ENCODE data around the gene MAP3K1.

The MAP3K1 gene

DNA sequence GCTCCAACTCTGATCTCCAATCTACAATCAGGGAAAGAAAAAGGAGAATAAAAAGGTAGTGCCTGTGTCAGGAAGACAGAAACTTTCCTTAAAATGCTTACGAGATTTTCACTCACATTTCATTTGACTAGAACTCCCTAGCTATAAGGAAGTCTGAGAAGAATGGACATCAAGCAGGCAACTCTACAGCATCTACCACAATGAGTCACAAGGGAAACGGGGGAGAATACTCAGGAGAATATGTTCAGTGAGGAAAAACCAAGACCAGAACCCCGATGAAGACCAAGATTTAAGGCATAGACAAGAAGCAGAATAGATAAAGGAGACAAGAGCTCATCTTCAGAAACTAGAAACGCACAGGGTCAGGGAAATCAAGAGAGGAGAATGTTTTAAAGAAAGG lies 85.0 kb downstream of the MAP3K1 start:
- no peaks in the 10 kb centered on the region for H3K4me1 ChIP-seq (ENCODE audit: control insufficient read depth, insufficient read depth, low read length)
- no peak overlapping the region for H3K27ac ChIP-seq (ENCODE audit: insufficient read depth, low read depth, low read length, poor library complexity, severe bottlenecking)
- no peaks in the 10 kb centered on the region for H3K9me3 ChIP-seq (ENCODE audit: control insufficient read depth, low read length)
- no peaks in the 10 kb centered on the region for H3K27me3 ChIP-seq (ENCODE audit: control insufficient read depth, insufficient read depth, low read length, poor library complexity, severe bottlenecking)
- WGBS, 2 experiments: 86 to 88% methylated on average over 4 of the region's 4 CpGs
- no peak overlapping the region for H3K4me3 ChIP-seq (ENCODE audit: insufficient read depth, low read depth, low read length)
- H3K36me3 ChIP-seq (ENCODE audit: control insufficient read depth, insufficient read depth, low read length): no peaks in the 10 kb centered on the region

GRCh38 chr5:56900858-56901578 lies 85.7 kb downstream of the MAP3K1 start:
- WGBS, 2 experiments: 40 to 42% methylated on average over 3 of the region's 3 CpGs
- no peaks in the 10 kb centered on the region for H3K36me3 ChIP-seq (ENCODE audit: control insufficient read depth, insufficient read depth, low read length)
- no peaks in the 10 kb centered on the region for H3K9me3 ChIP-seq (ENCODE audit: control insufficient read depth, low read length)
- H3K4me1 ChIP-seq (ENCODE audit: control insufficient read depth, insufficient read depth, low read length): no peaks in the 10 kb centered on the region
- no peaks in the 10 kb centered on the region for H3K27me3 ChIP-seq (ENCODE audit: control insufficient read depth, insufficient read depth, low read length, poor library complexity, severe bottlenecking)
- no peak overlapping the region for H3K27ac ChIP-seq (ENCODE audit: insufficient read depth, low read depth, low read length, poor library complexity, severe bottlenecking)
- H3K4me3 ChIP-seq (ENCODE audit: insufficient read depth, low read depth, low read length): no peak overlapping the region

GRCh38 chr5:56908942-56909293 lies 93.6 kb downstream of the MAP3K1 start:
- WGBS, 2 experiments: 8% methylated on average over 19 of the region's 19 CpGs
- no peaks in the 10 kb centered on the region for H3K36me3 ChIP-seq (ENCODE audit: control insufficient read depth, insufficient read depth, low read length)
- H3K9me3 ChIP-seq (ENCODE audit: control insufficient read depth, low read length): no peaks in the 10 kb centered on the region
- peak overlapping the region; percentile 53 for H3K4me3 ChIP-seq (ENCODE audit: insufficient read depth, low read depth, low read length)
- peaks cover 6% of the 10 kb centered on the region for H3K4me1 ChIP-seq (ENCODE audit: control insufficient read depth, insufficient read depth, low read length)
- no peaks in the 10 kb centered on the region for H3K27me3 ChIP-seq (ENCODE audit: control insufficient read depth, insufficient read depth, low read length, poor library complexity, severe bottlenecking)
- H3K27ac ChIP-seq (ENCODE audit: insufficient read depth, low read depth, low read length, poor library complexity, severe bottlenecking): peak overlapping the region; percentile 95

GRCh38 chr5:56909294-56910209 lies 94.2 kb downstream of the MAP3K1 start, which contains the start of gene SETD9:
Gene SETD9 (plus strand): TSS chr5:56909596. CDS start chr5:56909646, 50 bp downstream.
- Histone ChIP-seq H3K27me3 (ENCODE audit: control insufficient read depth, insufficient read depth, low read length, poor library complexity, severe bottlenecking) (no peaks in the 10 kb centered on the region), H3K4me1 (ENCODE audit: control insufficient read depth, insufficient read depth, low read length) (peaks cover 6% of the 10 kb centered on the region), H3K36me3 (ENCODE audit: control insufficient read depth, insufficient read depth, low read length) (no peaks in the 10 kb centered on the region), H3K27ac (ENCODE audit: insufficient read depth, low read depth, low read length, poor library complexity, severe bottlenecking) (peak within 1 kb of the TSS; percentile 95), H3K9me3 (ENCODE audit: control insufficient read depth, low read length) (no peaks in the 10 kb centered on the region), H3K4me3 (ENCODE audit: insufficient read depth, low read depth, low read length) (peak within 1 kb of the TSS; percentile 65)
- WGBS, 2 experiments: 1% methylated on average over 84 of the region's 84 CpGs

- Histone ChIP-seq H3K4me3 (ENCODE audit: insufficient read depth, low read depth, low read length) (peak overlapping the region; percentile 65), H3K4me1 (ENCODE audit: control insufficient read depth, insufficient read depth, low read length) (peaks cover 6% of the 10 kb centered on the region), H3K27me3 (ENCODE audit: control insufficient read depth, insufficient read depth, low read length, poor library complexity, severe bottlenecking) (no peaks in the 10 kb centered on the region), H3K27ac (ENCODE audit: insufficient read depth, low read depth, low read length, poor library complexity, severe bottlenecking) (peak overlapping the region; percentile 89), H3K9me3 (ENCODE audit: control insufficient read depth, low read length) (no peaks in the 10 kb centered on the region), H3K36me3 (ENCODE audit: control insufficient read depth, insufficient read depth, low read length) (no peaks in the 10 kb centered on the region)
- WGBS, 2 experiments: 21 to 27% methylated on average over 29 of the region's 29 CpGs
Measured at GRCh38 chr5:56910210-56910965, 95.0 kb downstream of the MAP3K1 start.

- Histone ChIP-seq H3K27me3 (ENCODE audit: control insufficient read depth, insufficient read depth, low read length, poor library complexity, severe bottlenecking) (no peaks in the 10 kb centered on the region), H3K4me1 (ENCODE audit: control insufficient read depth, insufficient read depth, low read length) (peaks cover 6% of the 10 kb centered on the region), H3K36me3 (ENCODE audit: control insufficient read depth, insufficient read depth, low read length) (no peaks in the 10 kb centered on the region), H3K4me3 (ENCODE audit: insufficient read depth, low read depth, low read length) (no peak overlapping the region), H3K9me3 (ENCODE audit: control insufficient read depth, low read length) (no peaks in the 10 kb centered on the region), H3K27ac (ENCODE audit: insufficient read depth, low read depth, low read length, poor library complexity, severe bottlenecking) (no peak overlapping the region)
- 96% methylated on average over 3 of the region's 3 CpGs for WGBS, 2 experiments
Measured at GRCh38 chr5:56913766-56914165, 98.4 kb downstream of the MAP3K1 start.

GRCh38 chr5:56914678-56915077 lies 99.3 kb downstream of the MAP3K1 start:
- Histone ChIP-seq H3K27me3 (ENCODE audit: control insufficient read depth, insufficient read depth, low read length, poor library complexity, severe bottlenecking) (no peaks in the 10 kb centered on the region), H3K27ac (ENCODE audit: insufficient read depth, low read depth, low read length, poor library complexity, severe bottlenecking) (no peak overlapping the region), H3K36me3 (ENCODE audit: control insufficient read depth, insufficient read depth, low read length) (no peaks in the 10 kb centered on the region), H3K9me3 (ENCODE audit: control insufficient read depth, low read length) (no peaks in the 10 kb centered on the region), H3K4me1 (ENCODE audit: control insufficient read depth, insufficient read depth, low read length) (peaks cover 6% of the 10 kb centered on the region), H3K4me3 (ENCODE audit: insufficient read depth, low read depth, low read length) (no peak overlapping the region)
- WGBS, 2 experiments: 100% methylated on average over 1 of the region's 2 CpGs; no CpG with 5 or more reads in 1 of the 2 experiments

DNA sequence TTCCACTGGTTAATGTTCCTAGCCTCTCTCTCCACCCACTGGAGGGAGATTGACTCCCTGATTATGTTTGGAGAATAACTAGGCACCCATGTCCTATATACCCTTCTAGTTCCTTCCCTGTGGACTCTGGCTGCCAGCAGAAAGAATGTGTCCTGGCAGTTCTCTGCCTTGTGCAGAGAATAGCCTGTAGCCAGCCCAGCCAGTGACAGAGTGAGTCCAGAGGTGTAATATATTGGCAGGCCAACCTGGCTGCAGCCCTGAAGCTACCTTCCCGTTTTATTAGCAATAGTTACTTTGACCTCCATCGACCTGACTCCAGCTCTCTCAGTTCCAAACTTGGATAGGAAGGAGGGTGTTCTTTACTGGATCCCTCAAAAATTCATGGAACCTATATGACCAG lies 102.2 kb downstream of the MAP3K1 start:
- WGBS, 2 experiments: 88 to 90% methylated on average over 2 of the region's 2 CpGs
- H3K36me3 ChIP-seq (ENCODE audit: control insufficient read depth, insufficient read depth, low read length): peaks cover 3% of the 10 kb centered on the region
- no peak overlapping the region for H3K27ac ChIP-seq (ENCODE audit: insufficient read depth, low read depth, low read length, poor library complexity, severe bottlenecking)

GRCh38 chr5:56918054-56918453 lies 102.7 kb downstream of the MAP3K1 start:
- no peak overlapping the region for H3K4me3 ChIP-seq (ENCODE audit: insufficient read depth, low read depth, low read length)
- 89 to 90% methylated on average over 2 of the region's 2 CpGs for WGBS, 2 experiments
- H3K36me3 ChIP-seq (ENCODE audit: control insufficient read depth, insufficient read depth, low read length): peaks cover 8% of the 10 kb centered on the region
- no peaks in the 10 kb centered on the region for H3K27me3 ChIP-seq (ENCODE audit: control insufficient read depth, insufficient read depth, low read length, poor library complexity, severe bottlenecking)
- H3K9me3 ChIP-seq (ENCODE audit: control insufficient read depth, low read length): no peaks in the 10 kb centered on the region
- no peak overlapping the region for H3K27ac ChIP-seq (ENCODE audit: insufficient read depth, low read depth, low read length, poor library complexity, severe bottlenecking)
- no peaks in the 10 kb centered on the region for H3K4me1 ChIP-seq (ENCODE audit: control insufficient read depth, insufficient read depth, low read length)

More for the DNA sequence above, 102.2 kb downstream of the MAP3K1 start:
- no peaks in the 10 kb centered on the region for H3K4me1 ChIP-seq (ENCODE audit: control insufficient read depth, insufficient read depth, low read length)
- H3K4me3 ChIP-seq (ENCODE audit: insufficient read depth, low read depth, low read length): no peak overlapping the region
- no peaks in the 10 kb centered on the region for H3K9me3 ChIP-seq (ENCODE audit: control insufficient read depth, low read length)
- no peaks in the 10 kb centered on the region for H3K27me3 ChIP-seq (ENCODE audit: control insufficient read depth, insufficient read depth, low read length, poor library complexity, severe bottlenecking)

Measured in ectodermal cell (in vitro differentiated cells).